GM19238 (cell line): Measurements from ENCODE around the gene CDC42BPB.

ENCODE experiments used
- DNase-seq: peaks from one replicate; pipeline ENCODE4 v3.0.0; 2011; ENCODE audit warnings: low spot score; ENCODE audit not compliant: insufficient read length

CDC42BPB gene

GRCh38 chr14:102969060-102969791 is 88.1 kb downstream of the CDC42BPB start:
- no peak for DNase-seq

- no peak for DNase-seq
These were observed 89.0 kb downstream of the CDC42BPB start for GRCh38 chr14:102968306-102968705.

GRCh38 chr14:102967506-102967795 is 89.9 kb downstream of the CDC42BPB start:
- no peak for DNase-seq

GRCh38 chr14:102966681-102967505 is 90.5 kb downstream of the CDC42BPB start:
- DNase-seq = no peak

- DNase-seq = no peak
These were observed 91.2 kb downstream of the CDC42BPB start for GRCh38 chr14:102965971-102966655.

GRCh38 chr14:102965282-102965681 is 92.1 kb downstream of the CDC42BPB start:
- DNase-seq = no peak

GRCh38 chr14:102964152-102964730 is 93.1 kb downstream of the CDC42BPB start:
- no peak for DNase-seq

GRCh38 chr14:102962111-102962627 is 95.2 kb downstream of the CDC42BPB start:
- DNase-seq = no peak

- DNase-seq = no peak
These were observed 98.9 kb downstream of the CDC42BPB start for GRCh38 chr14:102958461-102958860.

- DNase-seq = no peak
These were observed 100.1 kb downstream of the CDC42BPB start for GRCh38 chr14:102957222-102957621.

GRCh38 chr14:102955636-102956408 is 101.5 kb downstream of the CDC42BPB start:
- no peak for DNase-seq

GRCh38 chr14:102954081-102954789 is 103.1 kb downstream of the CDC42BPB start:
- no peak for DNase-seq

GRCh38 chr14:102953100-102953499 is 104.2 kb downstream of the CDC42BPB start:
- no peak for DNase-seq

- DNase-seq = no peak
These were observed 105.1 kb downstream of the CDC42BPB start for GRCh38 chr14:102952276-102952675.

GRCh38 chr14:102951799-102952198 is 105.5 kb downstream of the CDC42BPB start:
- no peak for DNase-seq

GRCh38 chr14:102951034-102951433 is 106.3 kb downstream of the CDC42BPB start:
- DNase-seq = no peak

- no peak for DNase-seq
These were observed 107.4 kb downstream of the CDC42BPB start for GRCh38 chr14:102949801-102950451.

- no peak for DNase-seq
These were observed 108.1 kb downstream of the CDC42BPB start for GRCh38 chr14:102949062-102949800.

GRCh38 chr14:102948698-102949061 is 108.7 kb downstream of the CDC42BPB start:
- DNase-seq = no peak
